HepG2 (cell line): ENCODE results near the gene HAPLN3. TPM values are rescaled to one million over a fixed set of nuclear protein-coding genes. Genes with fewer than 3 reads are reported as not detected.

Experiments
- ATAC-seq: fragments of 200-7000 bp; cut with Tn5 transposase; 3 replicates; pipeline ENCODE4 v1.9.1; 2020; ENCODE audit warnings: mild to moderate bottlenecking, moderate library complexity
- BruUV-seq: library from RNA; stranded (reverse); fragments of 400-500 nt; replicated peaks from 2 replicates; lab custom pipeline; 2021; lab: Mats Ljungman, UMichigan
- CTCF ChIA-PET: fragments of 300-600 bp; formaldehyde crosslinking; extraction: SDS; loops from one replicate; lab custom pipeline; 2021; ENCODE audit warnings: low total read pairs, inconsistent platforms, low intra/inter-chr PET ratio; lab: Yijun Ruan, JAX
- POLR2A ChIA-PET: fragments of 350-600 bp; sonication (Branson Sonifier 250); formaldehyde crosslinking; loops from one replicate; lab custom pipeline; 2020; ENCODE audit warnings: antibody characterized with exemption, inconsistent platforms; lab: Yijun Ruan, JAX
- DNase-seq: peaks from one replicate; pipeline ENCODE4 v3.0.0-alpha.2; 2015; ENCODE audit warnings: low spot score
- FAIRE-seq: peaks from 3 replicates; lab custom pipeline; 2011; peaks lifted over from hg19 to GRCh38; lab: Jason Lieb, UNC
- H2AFZ ChIP-seq: one replicate; pipeline ENCODE4 v1.6.1; 2011; ENCODE audit warnings: low read length, inconsistent platforms
- H3K27ac ChIP-seq: fragments of 300-600 bp; 3 replicates; pipeline ENCODE4 v1.8.0; 2011; ENCODE audit warnings: mixed run types, mild to moderate bottlenecking, mixed read lengths, low read length, inconsistent platforms; ENCODE audit not compliant: insufficient read depth; ENCODE audit errors: extremely low read length
- H3K27me3 ChIP-seq, 2 experiments: fragments of 200-600 bp in 1 of 2; 2 replicates in 1 of 2; 3 replicates in 1 of 2; pipeline versions ENCODE4 v1.6.0 to v1.8.0; 2011; ENCODE audit warnings: low read length in 2 of 2, mild to moderate bottlenecking in 2 of 2, moderate library complexity in 2 of 2, inconsistent platforms in 1 of 2; ENCODE audit not compliant: insufficient read depth in 2 of 2, control insufficient read depth in 1 of 2
- H3K36me3 ChIP-seq, 2 experiments: fragments of 200-600 bp in 1 of 2; replicated peaks in 1 of 2; 2 replicates in 1 of 2; 3 replicates in 1 of 2; pipeline versions ENCODE4 v1.5.1 to v1.8.0; 2011; ENCODE audit warnings: low read length in 2 of 2, inconsistent platforms in 1 of 2; ENCODE audit not compliant: insufficient read depth in 2 of 2, control insufficient read depth in 1 of 2
- H3K4me1 ChIP-seq: 2 replicates; pipeline ENCODE4 v1.5.1; 2012; ENCODE audit warnings: low read length, inconsistent platforms; ENCODE audit not compliant: insufficient read depth
- H3K4me2 ChIP-seq: 2 replicates; pipeline ENCODE4 v1.6.0; 2011; ENCODE audit warnings: low read depth, low read length, inconsistent platforms
- H3K4me3 ChIP-seq, 3 experiments: fragments of 200-600 bp in 1 of 3; sonication (generic), shearing (Covaris generic) in 1 of 3; replicated peaks in 1 of 3; 2 replicates each; pipeline ENCODE4 v1.5.1; 2011 to 2016; ENCODE audit warnings: low read length in 3 of 3, inconsistent platforms in 2 of 3, low read depth in 2 of 3, mild to moderate bottlenecking in 2 of 3, control low read depth in 1 of 3, mixed read lengths in 1 of 3; ENCODE audit not compliant: insufficient read depth in 1 of 3
- H3K79me2 ChIP-seq: one replicate; pipeline ENCODE4 v1.6.1; 2011; ENCODE audit warnings: low read length, inconsistent platforms; ENCODE audit not compliant: insufficient read depth
- H3K9ac ChIP-seq: 2 replicates; pipeline ENCODE4 v1.6.0; 2011; ENCODE audit warnings: mild to moderate bottlenecking, low read depth, low read length, inconsistent platforms; ENCODE audit not compliant: insufficient read depth
- H3K9me3 ChIP-seq: 2 replicates; pipeline ENCODE4 v1.5.1; 2012; ENCODE audit warnings: mild to moderate bottlenecking, low read length
- H4K20me1 ChIP-seq: 2 replicates; pipeline ENCODE4 v1.6.0; 2011; ENCODE audit warnings: inconsistent platforms, mild to moderate bottlenecking, low read length, moderate library complexity; ENCODE audit not compliant: insufficient read depth
- KLF16 ChIP-seq, 2 experiments: sonication (generic) in 1 of 2; formaldehyde crosslinking in 1 of 2; IDR thresholded peaks; 2 replicates each; pipeline versions ENCODE4 v1.6.1 to v1.8.0; 2016 to 2023; ENCODE audit warnings: missing genetic modification reagents in 2 of 2, missing compliant biosample characterization in 1 of 2
- MED1 ChIP-seq: sonication (generic); formaldehyde crosslinking; IDR thresholded peaks from 2 replicates; pipeline ENCODE4 v1.4.0; 2020; ENCODE audit warnings: missing genetic modification reagents
- TAF1 ChIP-seq: sonication (generic); formaldehyde crosslinking; IDR thresholded peaks from 2 replicates; pipeline ENCODE4 v1.4.0; 2020; ENCODE audit warnings: missing genetic modification reagents
- ZNF431 ChIP-seq: sonication (generic); formaldehyde crosslinking; IDR thresholded peaks from 2 replicates; pipeline ENCODE4 v1.9.0; 2022; ENCODE audit warnings: missing genetic modification reagents, low read depth, mild to moderate bottlenecking, borderline replicate concordance
- WGBS: methylation state at CpG from one replicate; pipeline ENCODE4 v1.1.6; 2017; ENCODE audit warnings: low lambda C conversion rate; 5-methylcytosine and 5-hydroxymethylcytosine counted together
- in situ Hi-C: cut with HindIII; loops from 2 replicates; pipeline ENCODE4 v1.10.0; 2017; ENCODE audit warnings: low pct_unique_long_range_greater_than_20kb; ENCODE audit not compliant: extremely low pct_ligation_motif_present
- intact Hi-C: fragments of 100-400 bp; cut with micrococcal nuclease; formaldehyde crosslinking; loops from one replicate; pipeline ENCODE4 v1.10.0; 2022; ENCODE audit not compliant: unreplicated experiment
- polyA plus RNA-seq, 8 experiments: library from polyadenylated mRNA; depleted of rRNA in 3 of 8; stranded (reverse) in 7 of 8; unstranded in 1 of 8; fragments of >200 nt; fragmentation: Illumina TruSeq in 4 of 8; extraction: Trizol in 4 of 8; gene quantifications; 2 replicates each; pipeline versions ENCODE4 v1.2.1 to v1.2.3, GENCODE V29; 2011 to 2016; ENCODE audit warnings: low read depth in 4 of 8, missing spikeins in 1 of 8, mixed read lengths in 1 of 8; ENCODE audit not compliant: insufficient read depth in 1 of 8
- total RNA-seq, 5 experiments: library from RNA; depleted of rRNA; stranded (reverse); fragments of >200 nt; fragmentation: Illumina TruSeq; extraction: Trizol; gene quantifications; 2 replicates each; pipeline ENCODE4 v1.2.3, GENCODE V29; 2016; ENCODE audit warnings: low read depth in 1 of 5
- TF ChIP-seq, protein P1 (sequence below): sonication (generic); formaldehyde crosslinking; conservative IDR thresholded peaks from 2 replicates; pipeline ENCODE4 v1.8.1; 2023; ENCODE audit warnings: missing genetic modification reagents
- TF ChIP-seq, protein P2 (sequence below), 2 experiments: sonication (generic) in 1 of 2; formaldehyde crosslinking in 1 of 2; IDR thresholded peaks; 2 replicates each; pipeline versions ENCODE4 v1.5.1 to v1.6.1; 2011 to 2020; ENCODE audit warnings: borderline replicate concordance in 1 of 2, low read depth in 1 of 2, low read length in 1 of 2, mild to moderate bottlenecking in 1 of 2, missing genetic modification reagents in 1 of 2, moderate library complexity in 1 of 2

The HAPLN3 gene
- total and polyA plus RNA-seq, 2 of the 13 experiments (the other 11 are each of a cell fraction or from before 2014, with no cell fraction given) = 0.09 TPM; not detected in 1

DNA sequence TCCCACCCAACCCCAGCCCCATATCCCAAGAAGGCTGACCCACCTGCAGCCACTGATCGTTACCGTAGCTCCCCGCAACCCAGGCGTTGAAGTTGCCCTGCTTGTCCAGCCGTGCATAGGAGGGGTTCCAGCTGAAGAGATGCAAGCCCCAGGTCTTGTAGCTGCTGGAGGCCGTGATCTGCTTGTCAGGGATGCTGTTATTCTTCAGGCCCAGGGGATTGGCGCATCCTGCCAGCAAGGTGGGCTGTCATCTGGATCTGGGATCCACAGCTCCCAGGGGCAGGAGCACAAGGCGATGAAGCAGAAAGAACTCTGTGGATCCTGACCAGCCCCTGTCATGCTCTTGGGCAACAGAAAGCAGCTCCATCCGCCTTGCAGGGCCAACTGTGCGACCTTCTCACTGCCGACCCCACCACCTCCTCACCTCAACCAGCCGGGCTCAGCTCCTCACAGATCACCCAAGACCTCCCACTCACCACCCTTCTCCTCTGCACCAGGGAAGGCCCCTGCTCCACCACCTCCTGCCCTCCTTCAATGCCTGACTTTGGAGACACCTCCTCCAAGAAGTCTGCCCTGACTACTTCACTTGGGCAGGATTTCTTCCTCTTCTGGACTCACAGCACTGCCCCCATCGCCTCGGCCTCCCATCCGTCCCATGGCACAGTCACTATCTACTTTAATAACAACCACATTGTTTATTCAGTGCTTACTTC, 6.3 kb upstream of the HAPLN3 start:
- Histone ChIP-seq H3K4me3 (no peak overlapping the region), H3K4me1 (peaks cover 21% of the 10 kb centered on the region), H3K27me3 (peaks cover 0 to 2% of the 10 kb centered on the region in 2 experiments; a peak in 2 of 5 replicates), H3K9me3 (no peaks in the 10 kb centered on the region), H4K20me1 (0 out of 2 replicates have a peak, but pooled peaks cover 3% of the 10 kb centered on the region), H3K79me2 (no peaks in the 10 kb centered on the region), H3K9ac (no peak overlapping the region), H3K36me3 (no peaks in the 10 kb centered on the region), H2AFZ (no peak overlapping the region), H3K27ac (no peak overlapping the region), H3K4me2 (no peak overlapping the region)
- 59% methylated on average over 9 of the region's 15 CpGs for WGBS
- intact Hi-C loops (no loop called here), in situ Hi-C loops (loop anchor here (5.0 to 10.0 kb wide), 2 partner anchors 101 to 273 kb away; no protein-coding TSS in a partner anchor)
- ChIA-PET CTCF (no interaction called here), POLR2A (no interaction called here)
- FAIRE-seq (no peak), ATAC-seq (no peak), DNase-seq (no peak)
- TF ChIP-seq TAF1 (no peak), KLF16 (CRISPR knock-in tag; IDR thresholded peaks at IDR 0.05) (no peak), ZNF431 (CRISPR knock-in tag) (no peak), MED1 (CRISPR knock-in tag) (no peak)
- TF ChIP-seq, protein P1, sequence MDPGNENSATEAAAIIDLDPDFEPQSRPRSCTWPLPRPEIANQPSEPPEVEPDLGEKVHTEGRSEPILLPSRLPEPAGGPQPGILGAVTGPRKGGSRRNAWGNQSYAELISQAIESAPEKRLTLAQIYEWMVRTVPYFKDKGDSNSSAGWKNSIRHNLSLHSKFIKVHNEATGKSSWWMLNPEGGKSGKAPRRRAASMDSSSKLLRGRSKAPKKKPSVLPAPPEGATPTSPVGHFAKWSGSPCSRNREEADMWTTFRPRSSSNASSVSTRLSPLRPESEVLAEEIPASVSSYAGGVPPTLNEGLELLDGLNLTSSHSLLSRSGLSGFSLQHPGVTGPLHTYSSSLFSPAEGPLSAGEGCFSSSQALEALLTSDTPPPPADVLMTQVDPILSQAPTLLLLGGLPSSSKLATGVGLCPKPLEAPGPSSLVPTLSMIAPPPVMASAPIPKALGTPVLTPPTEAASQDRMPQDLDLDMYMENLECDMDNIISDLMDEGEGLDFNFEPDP (CRISPR knock-in tag) = no peak
- TF ChIP-seq, protein P2, sequence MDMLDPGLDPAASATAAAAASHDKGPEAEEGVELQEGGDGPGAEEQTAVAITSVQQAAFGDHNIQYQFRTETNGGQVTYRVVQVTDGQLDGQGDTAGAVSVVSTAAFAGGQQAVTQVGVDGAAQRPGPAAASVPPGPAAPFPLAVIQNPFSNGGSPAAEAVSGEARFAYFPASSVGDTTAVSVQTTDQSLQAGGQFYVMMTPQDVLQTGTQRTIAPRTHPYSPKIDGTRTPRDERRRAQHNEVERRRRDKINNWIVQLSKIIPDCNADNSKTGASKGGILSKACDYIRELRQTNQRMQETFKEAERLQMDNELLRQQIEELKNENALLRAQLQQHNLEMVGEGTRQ (IDR thresholded peaks at IDR 0.05; ENCODE audit: low read depth, low read length) = no peak
- TF ChIP-seq, protein P2 (CRISPR knock-in tag; IDR thresholded peaks at IDR 0.05; ENCODE audit: borderline replicate concordance) = no peak
- no TSS peak for BruUV-seq
